ENCODE data around the gene HOXC13. TPM values are rescaled to one million over a fixed set of nuclear protein-coding genes. Genes with fewer than 3 reads are reported as not detected.

HOXC13 gene
- total and polyA plus RNA-seq, 3 donors from 2014 or later: 0.25 to 0.87 (median 0.63) TPM

DNA sequence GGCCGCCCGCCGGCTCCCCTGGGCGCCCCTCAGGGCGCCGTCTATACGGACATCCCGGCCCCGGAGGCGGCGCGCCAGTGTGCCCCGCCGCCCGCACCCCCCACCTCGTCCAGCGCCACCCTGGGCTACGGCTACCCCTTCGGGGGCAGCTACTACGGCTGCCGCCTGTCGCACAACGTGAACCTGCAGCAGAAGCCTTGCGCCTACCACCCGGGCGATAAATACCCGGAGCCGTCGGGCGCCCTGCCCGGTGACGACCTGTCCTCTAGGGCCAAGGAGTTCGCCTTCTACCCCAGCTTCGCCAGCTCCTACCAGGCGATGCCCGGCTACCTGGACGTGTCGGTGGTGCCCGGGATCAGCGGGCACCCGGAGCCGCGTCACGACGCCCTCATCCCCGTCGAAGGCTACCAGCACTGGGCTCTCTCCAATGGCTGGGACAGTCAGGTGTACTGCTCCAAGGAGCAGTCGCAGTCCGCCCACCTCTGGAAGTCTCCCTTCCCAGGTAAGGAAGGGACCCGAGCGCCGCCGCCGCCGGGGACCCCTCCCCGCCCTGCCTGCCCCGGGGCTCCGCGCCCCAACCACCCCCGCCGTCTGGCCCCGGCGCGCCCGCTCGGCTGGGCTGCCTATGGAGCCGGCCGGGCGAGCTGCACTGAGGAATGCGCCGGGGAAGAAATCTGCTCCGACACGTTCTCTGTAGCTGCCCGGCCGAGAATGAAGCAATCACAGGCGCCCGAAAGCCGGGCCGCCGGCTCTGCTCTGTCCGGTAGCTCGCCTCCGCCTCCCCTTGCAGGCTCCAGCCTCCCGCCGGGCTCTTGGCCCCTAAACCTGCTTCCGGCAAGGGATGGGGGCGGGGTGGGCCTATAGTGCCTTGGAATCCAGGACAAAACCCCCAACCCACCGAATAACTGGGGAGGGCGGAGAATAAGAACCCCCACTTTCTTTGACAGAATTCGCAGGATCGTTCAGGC is 794 bp downstream of the HOXC13 start:
- Histone ChIP-seq H3K4me1 (no peaks in the 10 kb centered on the region), H3K36me3 (ENCODE audit: low read depth, missing control alignments) (no peaks in the 10 kb centered on the region), H3K27ac (no peak overlapping the region), H3K27me3 (peaks cover 12% of the 10 kb centered on the region), H3K4me3 (peak overlapping the region; percentile 32 to 39), H3K9me3 (no peaks in the 10 kb centered on the region)
- TF ChIP-seq POLR2A (IDR thresholded peaks at IDR 0.05) (no peak), CTCF (IDR thresholded peaks at IDR 0.05) (no peak)
- DNase-seq: no peak
- WGBS, 2 donors: 3 to 4% methylated on average over 40 to 66 of the region's 91 CpGs
- intact Hi-C loops (cut with DNase I; ENCODE audit: low total_unique reads): no loop called here

DNA sequence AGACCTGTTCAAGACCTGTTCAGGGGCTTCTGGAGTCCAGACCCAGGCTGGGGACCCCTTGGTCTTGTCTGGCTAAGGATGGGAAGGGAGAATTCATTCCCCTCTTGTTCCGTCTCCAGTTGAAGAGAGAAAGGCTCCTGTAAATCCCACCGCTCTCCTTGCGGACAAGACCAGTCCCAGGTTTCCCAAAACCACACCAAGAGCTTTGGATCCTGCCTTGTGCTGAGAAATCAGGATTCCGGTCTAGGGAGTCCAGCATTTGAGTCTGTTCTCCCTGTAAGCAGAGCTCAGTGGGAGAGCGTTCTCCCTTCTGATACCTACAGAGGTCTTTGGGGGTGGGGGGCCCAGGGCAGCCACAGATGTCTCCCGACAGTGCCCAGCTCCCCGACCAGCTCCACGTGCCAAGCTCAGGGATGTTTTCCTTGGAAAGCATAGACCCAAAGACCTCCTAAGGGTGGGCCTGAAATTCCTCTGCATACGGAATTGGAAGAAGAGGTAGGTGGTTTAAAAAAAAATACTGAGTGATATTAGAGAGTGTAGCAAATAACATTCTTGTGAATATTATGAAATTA is 1.9 kb downstream of the HOXC13 start:
- TF ChIP-seq CTCF (IDR thresholded peaks at IDR 0.05) (no peak), POLR2A (IDR thresholded peaks at IDR 0.05) (no peak)
- intact Hi-C loops (cut with DNase I; ENCODE audit: low total_unique reads): no loop called here
- H3K4me1 ChIP-seq: no peaks in the 10 kb centered on the region

GRCh38 chr12:53941187-53941586 is 2.6 kb downstream of the HOXC13 start:
- Histone ChIP-seq H3K36me3 (ENCODE audit: low read depth, missing control alignments) (no peaks in the 10 kb centered on the region), H3K4me3 (no peak overlapping the region), H3K9me3 (no peaks in the 10 kb centered on the region), H3K27me3 (peaks cover 12% of the 10 kb centered on the region), H3K27ac (no peak overlapping the region), H3K4me1 (no peaks in the 10 kb centered on the region)
- intact Hi-C loops (cut with DNase I; ENCODE audit: low total_unique reads): no loop called here
- TF ChIP-seq POLR2A (IDR thresholded peaks at IDR 0.05) (no peak), CTCF (IDR thresholded peaks at IDR 0.05) (no peak)
- no peak for DNase-seq

More for the DNA sequence above, 1.9 kb downstream of the HOXC13 start:
- Histone ChIP-seq H3K36me3 (ENCODE audit: low read depth, missing control alignments) (no peaks in the 10 kb centered on the region), H3K4me3 (no peak overlapping the region), H3K9me3 (no peaks in the 10 kb centered on the region), H3K27me3 (peaks cover 12% of the 10 kb centered on the region), H3K27ac (no peak overlapping the region)
- DNase-seq: no peak
- 6 to 8% methylated on average over 9 of the region's 9 CpGs for WGBS, 2 donors

GRCh38 chr12:53941750-53942149 is 3.1 kb downstream of the HOXC13 start:
- TF ChIP-seq CTCF (IDR thresholded peaks at IDR 0.05) (no peak), POLR2A (IDR thresholded peaks at IDR 0.05) (no peak)
- Histone ChIP-seq H3K27ac (no peak overlapping the region), H3K4me1 (no peaks in the 10 kb centered on the region), H3K27me3 (peaks cover 9% of the 10 kb centered on the region), H3K4me3 (no peak overlapping the region), H3K9me3 (no peaks in the 10 kb centered on the region), H3K36me3 (ENCODE audit: low read depth, missing control alignments) (no peaks in the 10 kb centered on the region)
- WGBS, 2 donors: 32 to 38% methylated on average over 5 of the region's 5 CpGs
- intact Hi-C loops (cut with DNase I; ENCODE audit: low total_unique reads): no loop called here
- DNase-seq: no peak

All from testis (tissue), 3 donors.